Vagina (tissue), 2 donors: ENCODE results near the gene DBH.

Experiments
- CTCF ChIP-seq, 3 experiments: fragments of 450-650 bp in 2 of 3; fragments of 200-600 bp in 1 of 3; sonication (generic) in 1 of 3; IDR thresholded peaks; one replicate each; pipeline ENCODE4 v1.5.1; 2017 to 2019; ENCODE audit warnings: antibody characterized with exemption in 3 of 3, mild to moderate bottlenecking in 2 of 3, moderate library complexity in 2 of 3
- POLR2A ChIP-seq, 2 donors: fragments of 450-650 bp; IDR thresholded peaks; one replicate each; pipeline ENCODE4 v1.6.1; 2017; ENCODE audit warnings: antibody characterized with exemption in 2 of 2, mild to moderate bottlenecking in 2 of 2, moderate library complexity in 2 of 2

DNA sequence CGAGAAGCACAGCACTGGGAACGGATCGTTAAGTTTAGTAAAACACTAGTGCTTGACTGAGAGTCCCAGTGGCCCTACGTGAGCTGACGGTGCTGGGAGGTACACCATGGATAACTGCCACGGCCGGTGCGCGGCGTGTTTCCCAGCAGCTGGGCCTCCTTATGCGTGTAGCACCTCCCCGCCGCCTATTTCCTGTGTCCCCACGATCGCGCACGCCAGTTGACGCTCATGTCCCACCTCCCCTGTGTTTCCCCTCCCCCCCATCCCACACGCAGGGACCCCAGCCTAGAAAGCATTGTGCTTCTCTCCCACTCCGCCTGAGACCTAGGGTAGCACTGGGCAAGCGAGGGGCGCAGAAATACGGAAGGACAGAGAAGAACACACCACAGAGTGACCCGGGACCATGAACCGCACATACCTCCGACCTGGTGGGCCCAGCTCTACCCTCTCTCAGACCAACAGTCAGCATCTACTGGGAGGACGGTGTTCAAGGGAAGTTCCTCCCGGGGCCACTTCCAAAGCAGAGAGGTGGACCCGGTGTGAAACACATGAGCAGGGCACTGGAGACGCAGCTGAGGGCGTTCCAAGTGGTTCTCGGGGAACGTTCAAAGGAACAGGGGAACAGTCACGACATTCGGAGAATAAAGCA is 45.6 kb downstream of the DBH start:
- no peak for TF ChIP-seq CTCF (IDR thresholded peaks at IDR 0.05)
- TF ChIP-seq POLR2A (IDR thresholded peaks at IDR 0.05), result no peak
